GM12892 (cell line): ENCODE results near the gene LMNA.

ENCODE experiments used
- DNase-seq: peaks from one replicate; pipeline ENCODE4 v3.0.0; 2011; ENCODE audit not compliant: insufficient read length
- FAIRE-seq: peaks from 2 replicates; lab custom pipeline; 2011; peaks lifted over from hg19 to GRCh38; lab: Jason Lieb, UNC
- POLR2A ChIP-seq: IDR thresholded peaks from 2 replicates; pipeline ENCODE4 v1.6.1; 2011; ENCODE audit warnings: low read depth, low read length, control low read depth
- POLR2AphosphoS5 ChIP-seq: IDR thresholded peaks from 2 replicates; pipeline ENCODE4 v1.6.1; 2011; ENCODE audit warnings: low read depth, low read length, control low read depth
- TAF1 ChIP-seq: IDR thresholded peaks from 2 replicates; pipeline ENCODE4 v1.6.1; 2011; ENCODE audit warnings: low read depth, mild to moderate bottlenecking, control low read depth, low read length, borderline replicate concordance

Gene LMNA

GRCh38 chr1:156143765-156144489 lies 29.4 kb downstream of the LMNA start:
- FAIRE-seq (peak; percentile 5), DNase-seq (no peak)
- no peak for TF ChIP-seq POLR2A
- no peak for TF ChIP-seq POLR2AphosphoS5
- TF ChIP-seq TAF1: no peak

GRCh38 chr1:156144742-156145141 lies 30.2 kb downstream of the LMNA start:
- no peak for FAIRE-seq
- no peak for DNase-seq
- no peak for TF ChIP-seq TAF1
- TF ChIP-seq POLR2AphosphoS5: no peak
- no peak for TF ChIP-seq POLR2A

- TF ChIP-seq POLR2AphosphoS5 (no peak), TAF1 (no peak), POLR2A (no peak)
- DNase-seq (no peak), FAIRE-seq (no peak)
Observed at GRCh38 chr1:156145650-156146019, 31.1 kb downstream of the LMNA start.

GRCh38 chr1:156146020-156146768 lies 31.7 kb downstream of the LMNA start:
- FAIRE-seq (peak; percentile 88), DNase-seq (peak; percentile 49)
- TF ChIP-seq POLR2AphosphoS5 (no peak), TAF1 (no peak), POLR2A (no peak)

- peak; percentile 54 for FAIRE-seq
- no peak for DNase-seq
- TF ChIP-seq POLR2A (no peak), POLR2AphosphoS5 (no peak)
Observed at GRCh38 chr1:156146769-156147405, 32.4 kb downstream of the LMNA start.

- FAIRE-seq: peak; percentile 94
- TF ChIP-seq TAF1: no peak
- TF ChIP-seq POLR2A: no peak
- TF ChIP-seq POLR2AphosphoS5: no peak
- DNase-seq: no peak
Observed at GRCh38 chr1:156148216-156148615, 33.7 kb downstream of the LMNA start.

- peak; percentile 89 for FAIRE-seq
- TF ChIP-seq POLR2A (no peak), POLR2AphosphoS5 (0 out of 2 replicates have a peak, but pooled peaks have one; percentile 38), TAF1 (no peak)
- DNase-seq: peak; percentile 51
Observed at GRCh38 chr1:156149374-156150332, 35.1 kb downstream of the LMNA start.

GRCh38 chr1:156150333-156151011 lies 36.0 kb downstream of the LMNA start:
- peak; percentile 86 for FAIRE-seq
- DNase-seq: no peak
- TF ChIP-seq TAF1: no peak

GRCh38 chr1:156151093-156151688 lies 36.7 kb downstream of the LMNA start:
- FAIRE-seq: peak; percentile 81

GRCh38 chr1:156152628-156153027 lies 38.1 kb downstream of the LMNA start:
- FAIRE-seq (no peak), DNase-seq (no peak)
- TF ChIP-seq POLR2A (no peak), TAF1 (no peak), POLR2AphosphoS5 (no peak)

More at GRCh38 chr1:156151093-156151688, 36.7 kb downstream of the LMNA start:
- no peak for DNase-seq
- no peak for TF ChIP-seq POLR2AphosphoS5
- no peak for TF ChIP-seq POLR2A
- TF ChIP-seq TAF1: no peak

- DNase-seq (no peak), FAIRE-seq (no peak)
- TF ChIP-seq POLR2A (no peak), POLR2AphosphoS5 (no peak), TAF1 (no peak)
Observed at GRCh38 chr1:156153362-156153761, 38.9 kb downstream of the LMNA start, which contains the start of gene SEMA4A. Gene SEMA4A (plus strand): TSS chr1:156153585. CDS start chr1:156154579, 994 bp downstream.
